Measurements from ENCODE around the gene PAQR6.

Gene PAQR6

GRCh38 chr1:156286061-156286460 lies 38.2 kb upstream of the PAQR6 start:
- TF ChIP-seq CTCF (IDR thresholded peaks at IDR 0.05; ENCODE audit: control insufficient read depth, insufficient read depth, low read depth, low read length, missing control alignments): no peak
- no peak overlapping the region for H3K4me3 ChIP-seq (ENCODE audit: control insufficient read depth, low read depth, low read length)
- DNase-seq (ENCODE audit: low read depth): no peak

- H3K4me3 ChIP-seq (ENCODE audit: control insufficient read depth, low read depth, low read length): no peak overlapping the region
- no peak for TF ChIP-seq CTCF (IDR thresholded peaks at IDR 0.05; ENCODE audit: control insufficient read depth, insufficient read depth, low read depth, low read length, missing control alignments)
- no peak for DNase-seq (ENCODE audit: low read depth)
Observed at GRCh38 chr1:156285437-156285836, 37.6 kb upstream of the PAQR6 start.

GRCh38 chr1:156284757-156285156 lies 36.9 kb upstream of the PAQR6 start:
- no peak for DNase-seq (ENCODE audit: low read depth)
- H3K4me3 ChIP-seq (ENCODE audit: control insufficient read depth, low read depth, low read length): no peak overlapping the region
- no peak for TF ChIP-seq CTCF (IDR thresholded peaks at IDR 0.05; ENCODE audit: control insufficient read depth, insufficient read depth, low read depth, low read length, missing control alignments)

GRCh38 chr1:156284112-156284511 lies 36.3 kb upstream of the PAQR6 start, which contains the start of gene TMEM79:
Gene TMEM79, plus strand, starts transcription at chr1:156284325. Its CDS starts 902 bp downstream, at chr1:156285227.
- no peak for TF ChIP-seq CTCF (IDR thresholded peaks at IDR 0.05; ENCODE audit: control insufficient read depth, insufficient read depth, low read depth, low read length, missing control alignments)
- DNase-seq (ENCODE audit: low read depth): no peak
- peak within 1 kb of the TSS; percentile 71 for H3K4me3 ChIP-seq (ENCODE audit: control insufficient read depth, low read depth, low read length)

- peak overlapping the region; percentile 71 for H3K4me3 ChIP-seq (ENCODE audit: control insufficient read depth, low read depth, low read length)
- TF ChIP-seq CTCF (IDR thresholded peaks at IDR 0.05; ENCODE audit: control insufficient read depth, insufficient read depth, low read depth, low read length, missing control alignments): no peak
- DNase-seq (ENCODE audit: low read depth): no peak
Observed at GRCh38 chr1:156283521-156283920, 35.7 kb upstream of the PAQR6 start.

- H3K4me3 ChIP-seq (ENCODE audit: control insufficient read depth, low read depth, low read length): peak within 1 kb of the TSS; percentile 71
- TF ChIP-seq CTCF (IDR thresholded peaks at IDR 0.05; ENCODE audit: control insufficient read depth, insufficient read depth, low read depth, low read length, missing control alignments): no peak
- peak; percentile 97 for DNase-seq (ENCODE audit: low read depth)
Observed at GRCh38 chr1:156282479-156283222, 34.8 kb upstream of the PAQR6 start, which contains the start of gene SMG5. Gene SMG5, minus strand, starts transcription at chr1:156282825. Its CDS starts 145 bp downstream, at chr1:156282680.

Measured in AG09309 (cell line).